ENCODE data around the gene MPHOSPH6.
"Not testable (repeated sequence)": the region's sequence is repeated elsewhere in the genome, so short reads cannot be mapped to it uniquely, and the experiment has no call there.

Gene MPHOSPH6

DNA sequence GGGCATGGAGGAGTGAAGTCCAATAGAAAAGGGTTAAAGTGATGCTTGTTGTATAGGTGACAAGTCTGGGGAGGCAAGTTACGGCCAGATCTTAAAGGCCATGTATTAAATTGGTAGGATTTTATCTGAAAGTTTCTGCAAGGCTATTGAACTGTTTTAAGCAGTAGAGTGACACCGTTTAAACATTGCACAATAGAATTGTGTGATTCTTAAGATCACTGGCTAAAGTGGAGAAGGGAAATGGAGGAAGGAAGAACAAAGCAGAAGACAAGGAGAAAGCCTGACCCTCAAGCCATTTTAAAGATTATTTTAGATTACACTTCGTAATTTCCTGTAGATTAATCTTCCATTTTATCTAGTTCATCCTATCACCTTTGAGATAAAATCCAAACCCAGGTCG, 5.6 kb upstream of the MPHOSPH6 start:
- DNase-seq (ENCODE audit: low read depth in 2 of 2): no peak

DNA sequence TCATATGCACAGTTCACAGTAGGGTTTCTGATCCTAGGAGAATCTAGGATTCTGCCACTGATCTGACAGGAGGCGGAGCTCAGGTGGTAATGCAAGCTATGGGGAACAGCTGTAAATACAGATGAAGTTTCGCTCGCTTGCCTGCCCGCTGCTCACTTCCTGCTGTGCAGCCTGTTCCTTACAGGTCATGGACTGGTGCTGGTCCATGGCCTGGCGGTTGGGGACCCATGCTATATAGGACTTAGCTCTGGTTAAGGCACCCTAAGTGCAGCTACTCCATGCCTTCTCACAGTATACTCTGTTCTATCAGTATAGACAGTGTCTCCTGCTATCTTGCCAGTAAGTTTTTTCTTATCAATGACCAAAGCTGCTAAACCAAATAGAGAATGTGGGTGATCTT, 2.4 kb downstream of the MPHOSPH6 start:
- no peak for DNase-seq (ENCODE audit: low read depth in 2 of 2)

DNA sequence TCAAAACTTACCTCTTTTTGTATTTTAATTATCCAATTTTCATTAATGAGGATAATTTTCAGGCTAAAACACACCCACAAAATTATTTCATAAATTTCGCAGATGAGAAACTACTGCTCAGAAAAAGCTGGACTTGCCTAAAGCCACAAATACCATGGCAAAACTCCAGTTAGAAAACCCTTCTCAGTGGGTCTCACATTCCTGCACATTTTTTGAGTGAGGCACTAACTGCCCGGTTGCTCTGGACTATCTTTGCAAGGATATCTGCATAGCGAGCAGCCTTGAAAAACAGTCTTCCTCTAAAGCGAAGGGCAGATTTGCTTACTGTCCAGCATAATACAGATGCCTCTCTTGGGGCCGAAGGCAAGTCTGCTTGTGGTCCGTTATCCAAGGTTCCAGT, 9.8 kb downstream of the MPHOSPH6 start:
- DNase-seq (ENCODE audit: low read depth in 2 of 2): no peak

DNA sequence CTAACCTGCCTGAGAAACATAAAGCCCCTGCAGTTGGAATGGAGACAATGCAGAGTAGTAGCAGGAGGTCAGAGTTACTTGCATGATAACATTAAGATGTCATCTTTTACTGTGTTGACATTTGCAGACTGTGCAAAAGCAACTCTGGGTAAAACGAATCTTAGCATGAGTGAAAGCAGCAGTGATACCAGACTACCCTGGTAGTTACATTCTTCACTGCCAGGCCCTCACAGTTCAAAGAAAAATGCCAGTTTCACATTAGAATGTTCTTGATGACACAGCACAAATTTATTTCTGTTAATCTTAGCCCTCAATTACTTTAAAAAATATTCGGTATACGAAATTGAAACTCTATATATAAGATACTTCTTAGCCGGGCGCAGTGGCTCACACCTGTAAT, 12.2 kb downstream of the MPHOSPH6 start:
- DNase-seq (ENCODE audit: low read depth in 2 of 2): no peak

DNA sequence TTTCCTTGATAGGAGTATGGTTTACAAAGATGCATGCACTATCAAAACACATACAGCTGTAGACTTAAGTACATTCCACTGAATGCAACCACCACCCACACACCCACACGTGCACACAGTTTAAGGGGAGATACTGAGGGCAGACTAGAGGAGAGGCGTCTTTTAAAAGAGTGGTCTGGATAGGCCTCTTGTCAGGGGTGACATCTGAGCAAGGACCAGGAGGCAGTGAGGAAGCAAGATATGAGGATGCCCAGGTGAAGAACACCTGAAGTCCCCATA, 12.6 kb downstream of the MPHOSPH6 start:
- no peak for DNase-seq (ENCODE audit: low read depth in 2 of 2)

DNA sequence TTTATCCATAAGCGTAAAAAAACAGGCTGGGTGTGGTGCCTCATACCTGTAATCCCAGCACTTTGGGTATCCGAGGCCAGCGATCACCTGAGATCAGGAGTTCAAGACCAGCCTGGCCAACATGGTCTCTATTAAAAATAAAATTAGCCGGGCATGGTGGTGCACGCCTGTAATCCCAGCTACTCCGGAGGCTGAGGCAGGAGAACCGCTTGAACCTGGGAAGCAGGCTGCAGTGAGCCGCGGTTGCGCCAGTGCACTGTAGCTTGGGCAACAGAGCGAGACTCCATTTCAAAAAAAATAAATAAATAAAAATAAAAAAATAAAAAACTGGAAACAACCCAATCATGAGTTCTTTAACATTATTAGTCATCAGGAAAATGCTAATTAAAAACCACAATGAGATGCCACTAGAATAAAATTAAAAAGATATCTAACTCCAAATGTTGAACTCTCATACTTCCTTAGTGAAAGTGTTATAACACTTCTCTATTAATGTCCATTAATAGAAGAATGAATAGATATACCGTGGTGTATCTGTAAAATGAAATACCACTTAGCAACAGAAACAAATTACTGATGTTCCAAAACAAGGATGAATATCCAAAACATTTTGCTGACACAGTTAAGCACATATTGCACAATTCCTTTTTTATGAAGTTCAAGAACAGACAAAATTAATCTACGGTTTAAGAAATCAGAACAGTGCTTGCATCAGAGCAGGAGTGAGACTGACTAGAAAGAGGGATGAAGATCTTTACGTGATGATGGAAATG, 13.1 kb downstream of the MPHOSPH6 start:
- no peak for DNase-seq (ENCODE audit: low read depth in 2 of 2)

DNA sequence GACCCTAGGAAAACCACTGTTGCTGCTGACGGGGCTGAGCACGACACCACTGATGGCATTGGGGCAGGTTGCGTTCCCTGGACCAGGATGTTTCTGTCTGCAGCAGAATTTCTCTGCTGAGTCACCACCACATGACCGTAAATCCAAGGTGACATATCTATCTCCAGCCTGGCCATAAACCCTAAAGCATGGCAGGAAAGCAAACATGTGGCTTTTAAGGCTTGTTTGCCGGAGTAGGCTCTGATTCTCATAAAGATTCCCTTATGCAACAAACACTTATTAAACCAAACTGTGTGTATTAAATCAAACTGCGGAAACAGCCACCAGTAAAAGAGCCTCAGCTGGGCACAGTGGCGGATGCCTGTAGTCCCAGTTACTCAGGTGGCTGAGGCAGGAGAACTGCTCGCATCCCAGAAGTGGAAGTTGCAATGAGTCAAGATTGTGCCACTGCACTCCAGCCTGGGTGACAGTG, 17.3 kb downstream of the MPHOSPH6 start:
- no peak for DNase-seq (ENCODE audit: low read depth in 2 of 2)

DNA sequence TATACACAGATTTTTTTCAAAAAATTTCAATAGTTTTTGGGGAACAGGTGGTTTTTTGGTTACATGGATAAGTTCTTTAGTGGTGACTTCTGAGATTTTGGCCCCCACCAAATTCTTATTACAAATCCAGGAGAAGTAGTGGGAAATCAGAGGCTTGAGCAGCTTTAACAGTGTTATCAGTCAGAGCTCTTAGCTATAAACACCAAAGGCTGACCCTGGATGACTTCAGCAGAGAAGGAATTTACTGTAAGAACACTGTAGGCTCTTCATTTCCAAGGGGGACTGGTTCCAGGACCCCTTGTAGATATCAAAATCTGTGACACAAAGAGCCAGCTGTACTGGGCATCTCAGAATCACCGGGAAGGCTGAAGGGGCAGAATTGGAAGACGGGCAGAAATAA, 17.8 kb downstream of the MPHOSPH6 start:
- DNase-seq (ENCODE audit: low read depth in 2 of 2): no peak

DNA sequence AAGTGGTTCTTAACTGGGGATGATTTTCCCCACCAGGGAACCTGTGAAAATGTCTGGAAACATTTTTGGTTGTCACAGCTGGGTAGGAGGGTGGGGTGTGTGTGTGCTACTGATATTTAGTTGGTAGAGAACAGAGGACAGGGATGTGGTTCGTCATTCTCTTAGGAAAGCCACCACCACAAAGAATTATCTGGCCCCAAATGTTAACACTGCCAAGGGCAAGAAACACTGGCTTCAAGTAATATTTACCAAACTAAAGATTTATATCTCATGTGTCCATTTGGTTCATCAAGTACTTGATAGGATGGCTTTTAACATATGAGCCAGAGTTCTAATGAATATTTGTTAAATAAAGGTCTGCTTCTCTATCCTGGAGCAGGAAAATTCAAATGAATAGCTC, 19.5 kb downstream of the MPHOSPH6 start:
- DNase-seq (ENCODE audit: low read depth in 2 of 2): no peak

DNA sequence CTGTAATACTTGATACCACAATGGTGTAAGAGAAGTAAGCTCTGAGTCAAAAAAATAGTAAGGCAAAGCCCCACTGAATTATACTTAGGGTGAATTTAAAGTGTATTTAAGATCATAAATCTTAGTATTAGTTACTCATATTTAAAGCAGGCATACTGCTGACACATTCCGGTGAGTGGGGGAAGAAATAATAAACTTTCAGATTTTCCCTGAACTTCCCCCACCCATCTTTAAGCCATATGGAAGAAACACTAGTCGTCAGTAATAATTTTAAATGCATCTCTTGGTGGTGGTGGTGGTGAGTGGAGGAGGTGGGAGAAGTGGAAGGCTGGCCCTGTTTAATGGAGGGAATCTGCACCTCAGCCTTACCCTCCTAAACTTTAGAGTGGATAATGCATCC, 20.5 kb downstream of the MPHOSPH6 start:
- DNase-seq (ENCODE audit: low read depth in 2 of 2): no peak

DNA sequence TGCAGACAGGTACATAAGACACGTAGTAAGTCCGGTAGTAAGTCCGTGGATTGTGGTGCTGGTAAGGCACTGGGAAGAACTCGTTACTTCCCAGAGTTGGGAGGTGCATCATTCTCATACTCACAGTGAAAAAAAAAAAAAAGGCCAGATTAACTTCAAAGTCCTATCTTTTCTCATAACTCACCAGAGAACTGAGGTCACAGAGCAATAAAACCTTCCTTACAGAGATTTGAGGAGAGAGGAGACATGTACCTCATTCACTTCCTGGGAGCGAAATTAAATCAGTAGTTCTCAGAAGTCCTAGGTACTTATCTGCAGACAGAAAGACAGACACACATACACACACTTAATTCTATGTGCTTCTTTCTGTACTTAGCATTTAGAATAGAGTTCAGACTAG, 22.5 kb downstream of the MPHOSPH6 start:
- DNase-seq (ENCODE audit: low read depth in 2 of 2): no peak

DNA sequence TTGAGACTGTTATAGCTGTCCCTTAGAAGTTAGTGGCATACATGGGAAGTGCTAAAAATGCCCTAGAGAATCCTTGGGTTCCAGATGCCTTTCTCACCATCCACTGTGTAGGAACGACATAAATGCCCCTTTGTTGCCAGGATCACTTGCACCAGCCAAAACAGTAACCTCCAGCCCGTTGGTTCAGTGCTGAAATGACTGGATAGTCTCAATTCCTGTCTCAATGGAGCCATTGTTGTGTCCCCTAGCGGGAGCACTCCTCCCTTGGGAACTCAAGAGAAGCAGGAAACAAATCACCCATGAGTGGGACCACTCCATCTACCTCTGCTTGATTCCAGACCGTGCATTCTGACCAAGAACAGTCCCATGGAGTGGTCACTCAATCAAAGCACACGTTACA, 23.1 kb downstream of the MPHOSPH6 start:
- DNase-seq (ENCODE audit: low read depth in 2 of 2): no peak

DNA sequence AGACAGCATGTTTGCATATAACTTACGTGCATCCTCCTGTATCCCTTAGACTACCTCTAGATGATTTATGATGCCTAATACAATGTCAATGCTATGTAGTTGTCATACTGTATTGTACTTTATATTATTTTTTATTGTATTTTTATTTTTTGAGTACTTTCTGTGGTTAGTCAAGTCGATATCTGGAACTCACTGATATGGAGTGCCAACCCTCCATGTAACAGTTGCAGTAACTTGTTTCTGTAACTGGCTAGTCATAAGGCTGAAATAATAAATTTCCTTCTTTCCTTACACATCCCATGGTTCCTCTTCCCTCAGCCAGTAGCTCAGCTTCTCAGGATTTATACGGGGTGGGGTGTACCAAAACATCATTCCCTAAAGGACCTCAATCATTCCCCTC, 23.5 kb downstream of the MPHOSPH6 start:
- no peak for DNase-seq (ENCODE audit: low read depth in 2 of 2)

DNA sequence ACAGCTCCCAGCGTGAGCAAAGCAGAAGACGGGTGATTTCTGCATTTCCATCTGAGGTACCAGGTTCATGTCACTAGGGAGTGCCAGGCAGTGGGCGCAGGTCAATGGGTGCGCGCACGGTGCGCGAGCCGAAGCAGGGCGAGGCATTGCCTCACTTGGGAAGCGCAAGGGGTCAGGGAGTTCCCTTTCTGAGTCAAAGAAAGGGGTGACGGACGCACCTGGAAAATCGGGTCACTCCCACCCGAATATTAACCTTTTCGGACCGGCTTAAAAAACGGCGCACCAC, 30.8 kb downstream of the MPHOSPH6 start:
- DNase-seq (ENCODE audit: low read depth in 2 of 2): not testable (repeated sequence)

DNA sequence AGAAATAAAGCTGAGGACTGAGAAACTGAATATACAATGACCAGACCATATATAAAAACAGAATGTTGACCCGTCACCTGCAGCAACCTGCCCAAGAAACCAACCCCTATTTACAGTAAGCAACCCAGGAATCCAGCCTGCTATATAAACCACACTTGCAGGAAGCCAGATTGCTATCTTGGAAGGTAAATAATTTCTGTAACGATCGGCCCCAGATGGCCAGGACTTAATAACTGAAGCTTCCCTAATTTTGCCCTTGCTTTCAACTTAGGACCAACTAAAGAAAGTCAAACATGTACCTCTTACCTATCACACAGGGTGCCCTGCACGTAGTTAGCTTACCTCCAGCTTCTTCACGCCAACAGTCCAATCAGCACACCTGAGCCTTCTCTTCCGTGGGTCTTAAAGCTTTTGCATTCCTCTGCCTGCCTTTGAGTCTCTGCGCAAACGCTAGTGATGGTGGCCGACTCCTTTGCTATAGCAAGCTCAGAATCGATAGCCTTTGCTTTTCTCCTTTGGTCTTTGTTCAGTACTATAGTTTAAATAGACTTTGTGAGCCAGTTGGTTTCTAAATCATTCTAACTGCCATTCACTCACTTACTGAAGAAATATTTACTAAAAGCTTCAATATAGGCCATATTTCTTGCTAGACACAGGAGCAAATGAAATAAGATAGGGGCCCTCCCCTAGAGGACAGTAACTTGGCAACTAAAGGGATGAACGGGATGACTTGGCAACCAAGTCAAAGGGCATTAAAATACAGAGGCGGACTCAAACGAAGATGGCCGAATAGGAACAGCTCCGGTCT, 31.3 kb downstream of the MPHOSPH6 start:
- no peak for DNase-seq (ENCODE audit: low read depth in 2 of 2)

DNA sequence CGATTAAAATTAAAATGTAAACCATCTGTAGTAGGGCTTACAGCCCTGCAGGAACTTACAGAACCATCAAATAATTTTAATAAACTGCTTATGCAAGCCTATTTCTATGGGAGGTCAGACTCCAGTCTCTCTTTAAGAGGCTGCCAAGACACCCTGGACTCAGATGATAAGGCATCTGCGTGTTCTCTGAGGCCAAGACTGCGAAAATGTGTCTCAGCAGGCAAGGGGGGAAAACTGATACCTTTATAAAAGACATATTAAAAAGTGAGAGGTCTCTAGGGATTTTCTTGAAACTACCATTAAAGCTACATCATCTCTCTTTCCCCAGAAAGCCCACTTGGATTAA, 32.2 kb downstream of the MPHOSPH6 start:
- DNase-seq (ENCODE audit: low read depth in 2 of 2): no peak

DNA sequence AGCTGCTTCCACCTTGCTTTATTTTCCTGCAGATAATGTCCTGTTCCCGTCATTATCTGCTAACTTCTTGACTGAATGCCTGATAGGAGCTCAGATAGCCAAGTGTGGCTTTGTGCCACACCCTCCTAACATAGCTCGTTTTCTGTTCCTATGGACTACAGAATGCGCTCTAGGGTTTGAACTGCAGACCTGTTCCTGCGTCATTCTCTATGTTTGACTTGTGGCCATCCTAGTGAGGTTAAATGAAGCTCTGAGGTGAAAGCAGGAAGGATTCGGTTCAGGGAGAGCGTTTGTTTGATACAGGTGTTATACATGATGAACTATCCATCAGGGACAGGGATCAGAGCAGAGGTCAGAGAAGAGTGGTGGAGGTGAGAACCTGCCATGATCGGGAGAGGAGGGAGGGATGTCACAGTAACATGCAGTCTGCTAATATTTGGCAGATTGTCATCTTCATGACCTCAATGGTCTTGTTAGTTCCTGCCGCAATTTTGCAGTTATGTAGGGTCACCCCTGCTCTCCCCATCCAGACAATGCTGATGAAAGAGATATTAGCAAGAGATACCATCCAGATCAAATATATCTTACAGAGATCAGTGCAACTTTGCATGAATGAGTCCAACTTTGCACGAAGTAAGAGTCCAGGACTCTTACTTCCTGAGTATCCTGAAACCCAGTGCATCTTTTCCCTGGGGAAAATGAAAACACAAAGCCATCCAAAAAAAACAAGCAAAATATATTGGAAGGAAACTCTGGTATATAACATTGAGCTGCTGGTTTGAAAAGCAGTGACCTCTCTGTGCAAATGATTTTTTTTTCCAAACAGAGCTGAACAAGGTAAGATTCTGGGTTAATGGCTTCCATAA, 32.8 kb downstream of the MPHOSPH6 start:
- DNase-seq (ENCODE audit: low read depth in 2 of 2): no peak

DNA sequence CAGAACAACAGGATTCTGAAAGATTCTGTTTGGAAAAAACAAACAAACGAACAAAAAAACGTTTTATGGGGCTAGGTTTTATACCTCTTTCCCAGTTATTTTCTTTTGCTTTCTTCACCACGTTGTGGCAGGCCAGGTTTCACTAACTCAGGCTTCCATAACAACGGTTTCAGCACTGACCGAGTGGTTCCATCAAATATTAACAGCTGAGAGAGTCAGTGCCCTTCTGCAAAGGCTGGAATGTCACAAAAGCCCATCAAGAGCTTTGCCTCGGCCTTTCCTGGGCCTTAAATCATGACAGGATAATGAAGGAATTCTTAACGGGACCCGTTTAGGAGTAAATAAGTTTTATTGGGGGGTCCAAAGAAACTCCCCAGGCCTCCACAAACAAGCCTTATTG, 34.2 kb downstream of the MPHOSPH6 start:
- no peak for DNase-seq (ENCODE audit: low read depth in 2 of 2)

DNA sequence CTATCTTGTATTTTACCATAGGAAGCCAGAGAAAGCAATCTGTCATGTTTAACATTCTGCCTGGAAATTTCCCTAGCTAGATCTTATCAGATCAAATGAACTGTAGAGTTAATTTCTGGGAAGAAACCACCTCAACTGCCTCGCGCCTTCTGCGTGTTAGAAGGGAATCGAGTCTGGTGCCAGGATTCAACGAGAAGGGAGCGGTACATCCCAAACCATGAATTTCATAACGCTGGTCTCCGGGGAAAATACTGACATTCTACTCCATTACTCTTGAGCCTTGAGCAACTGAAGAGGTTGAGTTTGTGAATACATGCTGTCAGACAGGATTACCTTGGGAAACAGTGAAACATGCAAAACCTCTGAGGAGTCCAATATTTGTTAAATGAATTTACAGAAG, 35.2 kb downstream of the MPHOSPH6 start:
- DNase-seq (ENCODE audit: low read depth in 2 of 2): no peak

DNA sequence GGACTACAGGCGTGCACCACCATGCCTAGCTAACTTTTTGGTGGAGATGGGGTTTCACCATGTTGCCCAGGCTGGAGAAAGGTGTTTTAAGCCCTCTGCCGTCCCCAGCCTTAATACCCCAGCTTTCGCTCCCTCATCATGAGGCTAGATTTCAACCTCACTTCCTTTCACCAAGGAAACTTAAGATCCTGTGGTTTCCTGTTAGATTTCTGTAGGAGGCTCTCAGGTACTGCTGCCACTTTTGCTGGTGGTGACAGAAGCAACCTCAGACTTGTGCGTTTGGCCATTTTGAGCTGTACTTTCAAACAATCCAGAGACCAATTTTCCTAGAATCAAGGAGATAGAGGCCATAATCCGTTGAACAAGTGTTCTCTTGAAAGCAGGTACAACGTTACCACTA, 36.2 kb downstream of the MPHOSPH6 start:
- peak in 1 of 2 donors; percentile 10 for DNase-seq (ENCODE audit: low read depth in 2 of 2)

DNA sequence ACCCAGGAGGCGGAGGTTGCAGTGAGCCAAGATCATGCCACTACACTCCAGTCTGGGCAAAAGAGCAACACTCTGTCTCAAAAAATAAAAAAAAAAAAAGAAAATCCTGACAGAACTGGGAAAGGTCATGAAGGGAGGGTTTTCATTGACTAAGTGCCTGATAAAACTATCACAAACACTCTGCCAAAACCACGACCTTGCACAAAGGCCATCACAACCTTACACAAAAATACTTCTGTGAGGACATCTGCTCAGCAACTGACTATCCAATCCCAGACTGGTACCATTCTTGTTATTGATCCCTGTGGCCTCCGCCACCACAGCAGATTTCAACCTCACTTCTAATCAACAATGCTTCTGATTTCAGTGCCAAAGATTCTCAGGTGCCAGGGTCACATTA, 40.1 kb downstream of the MPHOSPH6 start:
- no peak for DNase-seq (ENCODE audit: low read depth in 2 of 2)

DNA sequence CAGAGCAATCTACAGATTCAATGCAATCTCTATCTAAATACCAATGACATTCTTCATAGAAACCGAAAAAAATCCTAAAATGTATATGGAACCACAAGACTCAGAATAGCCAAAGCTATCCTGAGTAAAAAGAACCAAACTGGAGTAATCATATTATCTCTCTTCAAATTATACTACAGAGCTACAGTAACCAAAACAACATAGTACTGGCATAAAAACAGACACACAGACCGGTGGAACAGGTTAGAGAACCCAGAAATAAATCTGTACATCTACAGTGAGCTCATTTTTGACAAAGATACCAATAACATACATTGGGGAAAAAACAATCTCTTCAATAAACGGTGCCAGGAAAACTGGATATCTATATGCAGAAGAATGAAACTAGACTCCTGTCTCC, 45.4 kb downstream of the MPHOSPH6 start:
- DNase-seq (ENCODE audit: low read depth in 2 of 2): no peak

DNA sequence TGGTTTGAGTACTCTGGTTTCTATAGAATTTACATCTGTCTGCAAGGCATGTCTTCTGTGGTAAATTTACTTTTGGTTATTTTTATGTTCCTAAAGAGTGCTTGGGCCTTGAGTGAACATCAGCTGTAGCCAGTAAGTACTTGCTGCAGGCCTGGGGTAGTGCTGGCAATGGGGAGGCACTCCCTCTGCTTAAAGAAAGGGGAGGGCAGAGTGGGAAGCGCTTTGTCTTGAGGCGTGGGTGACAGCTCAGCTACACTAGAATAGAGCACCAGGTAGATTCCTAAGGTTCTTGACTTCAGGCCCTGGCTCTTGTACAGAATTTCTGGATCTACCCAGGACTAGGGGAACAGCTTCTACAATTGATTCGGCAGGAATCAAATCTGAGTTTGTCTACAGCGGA, 50.6 kb downstream of the MPHOSPH6 start:
- DNase-seq (ENCODE audit: low read depth in 2 of 2): no peak

Measured in stimulated activated CD4-positive, alpha-beta T cell treated with anti-CD3 and anti-CD28 coated beads, Interleukin-15, amount 100 ng/mL, for 48 hours (primary cell).